Mesenchymal stem cell (in vitro differentiated cells and primary cell): ENCODE data around the gene FBXO2.

Experiments
- DNase-seq: peaks from one replicate; pipeline ENCODE4 v3.0.0-alpha.2; 2013
- H2AFZ ChIP-seq: one replicate; pipeline ENCODE4 v1.6.1; 2013; ENCODE audit warnings: low read depth, mild to moderate bottlenecking, control low read depth, inconsistent platforms, low read length, moderate library complexity
- H2AK5ac ChIP-seq: 2 replicates; pipeline ENCODE4 v1.6.1; 2013; ENCODE audit warnings: low read length, moderate library complexity, mild to moderate bottlenecking, inconsistent platforms; ENCODE audit not compliant: severe bottlenecking
- H2BK120ac ChIP-seq: one replicate; pipeline ENCODE4 v1.6.1; 2013; ENCODE audit warnings: low read depth, mild to moderate bottlenecking, inconsistent platforms, low read length, moderate library complexity
- H2BK12ac ChIP-seq, 2 experiments: one replicate each; pipeline ENCODE4 v1.6.1; 2013; ENCODE audit warnings: inconsistent platforms in 2 of 2, low read length in 2 of 2, mild to moderate bottlenecking in 2 of 2, moderate library complexity in 2 of 2, control low read depth in 1 of 2
- H2BK15ac ChIP-seq: one replicate; pipeline ENCODE4 v1.6.1; 2013; ENCODE audit warnings: mild to moderate bottlenecking, low read depth, inconsistent platforms; ENCODE audit not compliant: poor library complexity, severe bottlenecking
- H2BK5ac ChIP-seq: 2 replicates; pipeline ENCODE4 v1.6.1; 2013; ENCODE audit warnings: low read depth, mild to moderate bottlenecking, low read length, control low read depth, inconsistent platforms; ENCODE audit not compliant: poor library complexity, severe bottlenecking
- H3K14ac ChIP-seq, 2 experiments: one replicate each; pipeline ENCODE4 v1.6.1; 2013; ENCODE audit warnings: inconsistent platforms in 2 of 2, low read length in 2 of 2, control low read depth in 1 of 2, mild to moderate bottlenecking in 1 of 2, moderate library complexity in 1 of 2
- H3K18ac ChIP-seq, 2 experiments: one replicate each; pipeline ENCODE4 v1.6.1; 2013; ENCODE audit warnings: inconsistent platforms in 2 of 2, low read length in 2 of 2, control low read depth in 1 of 2, low read depth in 1 of 2, mild to moderate bottlenecking in 1 of 2
- H3K23ac ChIP-seq, 2 experiments: one replicate each; pipeline ENCODE4 v1.6.1; 2013; ENCODE audit warnings: inconsistent platforms in 2 of 2, low read length in 2 of 2, mild to moderate bottlenecking in 2 of 2, moderate library complexity in 2 of 2, control low read depth in 1 of 2
- H3K27ac ChIP-seq: 2 replicates; pipeline ENCODE4 v1.5.1; 2013; ENCODE audit warnings: mild to moderate bottlenecking, moderate library complexity, low read length, control low read depth, inconsistent platforms; ENCODE audit not compliant: poor library complexity, severe bottlenecking
- H3K27me3 ChIP-seq, 2 experiments: 2 replicates each; pipeline versions ENCODE4 v1.6.1 to v1.7.0; 2013; ENCODE audit warnings: low read length in 2 of 2, mild to moderate bottlenecking in 2 of 2, moderate library complexity in 2 of 2, control low read depth in 1 of 2, inconsistent platforms in 1 of 2; ENCODE audit not compliant: control insufficient read depth in 1 of 2, insufficient read depth in 1 of 2
- H3K36me3 ChIP-seq, 2 experiments: 2 replicates each; pipeline versions ENCODE4 v1.6.1 to v1.7.0; 2013; ENCODE audit warnings: low read length in 2 of 2, control low read depth in 1 of 2, inconsistent platforms in 1 of 2, low read depth in 1 of 2, mild to moderate bottlenecking in 1 of 2; ENCODE audit not compliant: insufficient read depth in 2 of 2, control insufficient read depth in 1 of 2
- H3K4ac ChIP-seq, 2 experiments: one replicate each; pipeline ENCODE4 v1.6.1; 2013; ENCODE audit warnings: inconsistent platforms in 2 of 2, low read length in 2 of 2, mild to moderate bottlenecking in 2 of 2, moderate library complexity in 2 of 2, control low read depth in 1 of 2, low read depth in 1 of 2
- H3K4me1 ChIP-seq: 2 replicates; pipeline ENCODE4 v1.6.1; 2013; ENCODE audit warnings: low read depth, low read length, control low read depth; ENCODE audit not compliant: control insufficient read depth, insufficient read depth
- H3K4me2 ChIP-seq: 2 replicates; pipeline ENCODE4 v1.6.1; 2013; ENCODE audit warnings: low read length, mild to moderate bottlenecking, inconsistent platforms; ENCODE audit not compliant: poor library complexity, severe bottlenecking
- H3K4me3 ChIP-seq, 2 experiments: 2 replicates each; pipeline versions ENCODE4 v1.5.1 to v1.7.0; 2013; ENCODE audit warnings: low read length in 2 of 2, mild to moderate bottlenecking in 2 of 2, control low read depth in 1 of 2, low read depth in 1 of 2; ENCODE audit not compliant: insufficient read depth in 1 of 2
- H3K79me1 ChIP-seq: replicated peaks from 2 replicates; pipeline ENCODE4 v1.6.1; 2013; ENCODE audit warnings: mild to moderate bottlenecking, control low read depth, low read length, inconsistent platforms; ENCODE audit not compliant: poor library complexity, severe bottlenecking
- H3K9ac ChIP-seq: 2 replicates; pipeline ENCODE4 v1.7.0; 2013; ENCODE audit warnings: mild to moderate bottlenecking, low read length, moderate library complexity
- H3K9me3 ChIP-seq: 2 replicates; pipeline ENCODE4 v1.7.0; 2013; ENCODE audit warnings: mild to moderate bottlenecking, low read length; ENCODE audit not compliant: control insufficient read depth
- H4K8ac ChIP-seq: one replicate; pipeline ENCODE4 v1.6.1; 2013; ENCODE audit warnings: inconsistent platforms, mild to moderate bottlenecking, low read length, moderate library complexity
- H4K91ac ChIP-seq: one replicate; pipeline ENCODE4 v1.6.1; 2013; ENCODE audit warnings: mild to moderate bottlenecking, low read length, inconsistent platforms
- WGBS: methylation state at CpG from one replicate; pipeline ENCODE4 v1.1.7; 2013; ENCODE audit warnings: mixed read lengths; 5-methylcytosine and 5-hydroxymethylcytosine counted together

Gene FBXO2

GRCh38 chr1:11674488-11674887 is 20.3 kb upstream of the FBXO2 start:
- no peak for DNase-seq
- H3K14ac ChIP-seq = no peak overlapping the region
- H3K4ac ChIP-seq = no peak overlapping the region
- no peak overlapping the region for H3K18ac ChIP-seq
- no peak overlapping the region for H3K9ac ChIP-seq
- no peak overlapping the region for H2BK15ac ChIP-seq
- H2AFZ ChIP-seq = no peak overlapping the region
- peaks cover 15% of the 10 kb centered on the region for H3K79me1 ChIP-seq
- peaks cover 35 to 63% of the 10 kb centered on the region in 2 experiments for H3K36me3 ChIP-seq
- 94% methylated on average over 14 of the region's 14 CpGs for WGBS
- H4K8ac ChIP-seq = no peak overlapping the region
- H4K91ac ChIP-seq = no peak overlapping the region
- H2BK120ac ChIP-seq = no peak overlapping the region
- H2BK5ac ChIP-seq = no peak overlapping the region
- no peak overlapping the region for H3K27ac ChIP-seq
- H3K4me1 ChIP-seq = no peaks in the 10 kb centered on the region
- H2AK5ac ChIP-seq = no peak overlapping the region
- no peak overlapping the region for H3K23ac ChIP-seq
- H3K27me3 ChIP-seq = no peaks in the 10 kb centered on the region
- H3K4me2 ChIP-seq = no peak overlapping the region
- H3K9me3 ChIP-seq = no peaks in the 10 kb centered on the region
- no peak overlapping the region for H2BK12ac ChIP-seq
- no peak overlapping the region for H3K4me3 ChIP-seq

GRCh38 chr1:11673089-11673769 is 19.0 kb upstream of the FBXO2 start:
- no peaks in the 10 kb centered on the region for H3K27me3 ChIP-seq
- peaks cover 38 to 73% of the 10 kb centered on the region in 2 experiments for H3K36me3 ChIP-seq
- no peak overlapping the region for H3K14ac ChIP-seq
- H3K4me1 ChIP-seq = no peaks in the 10 kb centered on the region
- H3K4me2 ChIP-seq = no peak overlapping the region
- no peak overlapping the region for H3K23ac ChIP-seq
- no peak overlapping the region for H2AFZ ChIP-seq
- H4K91ac ChIP-seq = no peak overlapping the region
- H3K4me3 ChIP-seq = no peak overlapping the region
- H3K27ac ChIP-seq = no peak overlapping the region
- WGBS = 97% methylated on average over 14 of the region's 14 CpGs
- H2BK15ac ChIP-seq = no peak overlapping the region
- no peak for DNase-seq
- no peak overlapping the region for H2BK12ac ChIP-seq
- no peaks in the 10 kb centered on the region for H3K9me3 ChIP-seq
- H3K18ac ChIP-seq = no peak overlapping the region
- H3K9ac ChIP-seq = no peak overlapping the region
- H2AK5ac ChIP-seq = no peak overlapping the region
- H3K79me1 ChIP-seq = peaks cover 9% of the 10 kb centered on the region
- H4K8ac ChIP-seq = no peak overlapping the region
- no peak overlapping the region for H3K4ac ChIP-seq
- no peak overlapping the region for H2BK5ac ChIP-seq
- H2BK120ac ChIP-seq = no peak overlapping the region

- peaks cover 33 to 64% of the 10 kb centered on the region in 2 experiments for H3K36me3 ChIP-seq
- H3K4ac ChIP-seq = no peak overlapping the region
- WGBS = 94% methylated on average over 14 of the region's 14 CpGs
- no peak overlapping the region for H2BK5ac ChIP-seq
- no peak overlapping the region for H3K14ac ChIP-seq
- no peak overlapping the region for H2BK12ac ChIP-seq
- no peak overlapping the region for H3K9ac ChIP-seq
- no peak for DNase-seq
- no peak overlapping the region for H3K27ac ChIP-seq
- no peak overlapping the region for H2AFZ ChIP-seq
- peaks cover 4% of the 10 kb centered on the region for H3K4me1 ChIP-seq
- H3K4me2 ChIP-seq = no peak overlapping the region
- no peak overlapping the region for H3K4me3 ChIP-seq
- no peak overlapping the region for H3K18ac ChIP-seq
- H4K8ac ChIP-seq = no peak overlapping the region
- H3K27me3 ChIP-seq = no peaks in the 10 kb centered on the region
- no peak overlapping the region for H2AK5ac ChIP-seq
- no peak overlapping the region for H3K23ac ChIP-seq
- H2BK120ac ChIP-seq = no peak overlapping the region
- peaks cover 4% of the 10 kb centered on the region for H3K79me1 ChIP-seq
- no peaks in the 10 kb centered on the region for H3K9me3 ChIP-seq
- H4K91ac ChIP-seq = no peak overlapping the region
- no peak overlapping the region for H2BK15ac ChIP-seq
These were observed 17.5 kb upstream of the FBXO2 start for GRCh38 chr1:11671544-11672286.

- H3K18ac ChIP-seq = no peak overlapping the region
- no peak overlapping the region for H2AFZ ChIP-seq
- peaks cover 28 to 59% of the 10 kb centered on the region in 2 experiments for H3K36me3 ChIP-seq
- H3K4me3 ChIP-seq = no peak overlapping the region
- H3K9me3 ChIP-seq = no peaks in the 10 kb centered on the region
- no peak overlapping the region for H4K91ac ChIP-seq
- no peak overlapping the region for H2BK12ac ChIP-seq
- H2BK5ac ChIP-seq = no peak overlapping the region
- no peak for DNase-seq
- H3K4ac ChIP-seq = no peak overlapping the region
- H3K23ac ChIP-seq = no peak overlapping the region
- H3K27ac ChIP-seq = no peak overlapping the region
- H3K14ac ChIP-seq = no peak overlapping the region
- no peak overlapping the region for H4K8ac ChIP-seq
- H2BK120ac ChIP-seq = no peak overlapping the region
- no peak overlapping the region for H2AK5ac ChIP-seq
- H2BK15ac ChIP-seq = no peak overlapping the region
- peaks cover 4% of the 10 kb centered on the region for H3K4me1 ChIP-seq
- no peak overlapping the region for H3K9ac ChIP-seq
- 96% methylated on average over 6 of the region's 6 CpGs for WGBS
- H3K27me3 ChIP-seq = no peaks in the 10 kb centered on the region
- H3K79me1 ChIP-seq = peaks cover 4% of the 10 kb centered on the region
- no peak overlapping the region for H3K4me2 ChIP-seq
These were observed 16.9 kb upstream of the FBXO2 start for GRCh38 chr1:11671205-11671543.
